ENCODE results near the gene NHLRC4.

DNA sequence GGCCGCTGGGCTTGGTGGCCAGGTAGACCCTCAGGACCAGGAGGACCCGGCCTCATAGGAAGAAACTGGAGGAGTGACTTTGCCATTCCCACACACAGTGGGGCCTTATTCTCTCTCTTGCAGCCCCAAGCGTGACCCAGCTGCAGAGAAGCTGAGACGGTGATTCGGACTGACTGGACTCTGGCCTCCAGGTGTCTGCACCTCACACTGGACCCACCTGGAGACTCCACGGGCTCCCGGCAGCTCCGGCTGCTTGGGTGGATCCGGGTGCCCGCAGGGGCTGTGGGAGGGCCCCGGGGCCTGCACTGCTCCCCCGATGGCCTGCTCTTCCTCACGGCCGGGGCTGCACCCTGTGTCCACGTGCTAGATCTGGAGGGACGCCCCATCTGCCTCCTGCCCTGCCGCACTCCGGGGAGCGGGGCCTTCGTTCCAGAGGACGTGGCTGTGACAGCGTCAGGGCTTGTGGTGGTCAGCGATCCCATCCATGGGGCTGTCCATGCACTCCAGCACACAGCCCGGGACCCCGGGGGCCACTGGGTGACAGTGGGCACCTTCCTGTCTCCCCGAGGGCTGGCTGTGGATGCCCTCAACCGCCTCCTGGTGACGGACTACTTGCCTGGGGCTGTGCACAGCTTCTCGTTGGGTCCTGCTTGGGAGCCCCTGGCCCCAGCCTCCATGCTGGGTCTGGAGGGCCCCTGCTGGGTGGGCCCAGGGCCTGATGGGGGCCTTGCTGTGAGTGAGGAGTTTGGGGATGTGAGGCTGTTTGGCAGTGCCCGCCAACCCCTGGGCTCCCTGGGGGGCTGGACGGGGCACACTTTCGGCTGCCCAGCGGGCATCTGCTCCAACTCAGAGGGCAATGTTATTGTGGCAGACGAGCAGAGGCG is 810 bp downstream of the NHLRC4 start:
- no peak for TF ChIP-seq POLR2A (IDR thresholded peaks at IDR 0.05)
- TF ChIP-seq, protein P1, sequence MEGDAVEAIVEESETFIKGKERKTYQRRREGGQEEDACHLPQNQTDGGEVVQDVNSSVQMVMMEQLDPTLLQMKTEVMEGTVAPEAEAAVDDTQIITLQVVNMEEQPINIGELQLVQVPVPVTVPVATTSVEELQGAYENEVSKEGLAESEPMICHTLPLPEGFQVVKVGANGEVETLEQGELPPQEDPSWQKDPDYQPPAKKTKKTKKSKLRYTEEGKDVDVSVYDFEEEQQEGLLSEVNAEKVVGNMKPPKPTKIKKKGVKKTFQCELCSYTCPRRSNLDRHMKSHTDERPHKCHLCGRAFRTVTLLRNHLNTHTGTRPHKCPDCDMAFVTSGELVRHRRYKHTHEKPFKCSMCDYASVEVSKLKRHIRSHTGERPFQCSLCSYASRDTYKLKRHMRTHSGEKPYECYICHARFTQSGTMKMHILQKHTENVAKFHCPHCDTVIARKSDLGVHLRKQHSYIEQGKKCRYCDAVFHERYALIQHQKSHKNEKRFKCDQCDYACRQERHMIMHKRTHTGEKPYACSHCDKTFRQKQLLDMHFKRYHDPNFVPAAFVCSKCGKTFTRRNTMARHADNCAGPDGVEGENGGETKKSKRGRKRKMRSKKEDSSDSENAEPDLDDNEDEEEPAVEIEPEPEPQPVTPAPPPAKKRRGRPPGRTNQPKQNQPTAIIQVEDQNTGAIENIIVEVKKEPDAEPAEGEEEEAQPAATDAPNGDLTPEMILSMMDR (IDR thresholded peaks at IDR 0.05), result no peak
